IPS-20b (cell line): Measurements from ENCODE around the gene ARMH1.

Source experiments
- H3K27ac ChIP-seq: one replicate; pipeline ENCODE4 v1.5.1; 2013; ENCODE audit warnings: low read length
- H3K27me3 ChIP-seq: 2 replicates; pipeline ENCODE4 v1.6.1; 2013; ENCODE audit warnings: mild to moderate bottlenecking, low read length, inconsistent platforms; ENCODE audit not compliant: insufficient read depth
- H3K36me3 ChIP-seq: 2 replicates; pipeline ENCODE4 v1.6.1; 2013; ENCODE audit warnings: low read depth, mild to moderate bottlenecking, inconsistent platforms, low read length, moderate library complexity; ENCODE audit not compliant: insufficient read depth
- H3K4me1 ChIP-seq: 2 replicates; pipeline ENCODE4 v1.6.1; 2013; ENCODE audit warnings: mild to moderate bottlenecking, control low read depth, inconsistent platforms, low read length, moderate library complexity; ENCODE audit not compliant: insufficient read depth
- H3K4me3 ChIP-seq: 2 replicates; pipeline ENCODE4 v1.5.1; 2013; ENCODE audit warnings: mild to moderate bottlenecking, low read length, inconsistent platforms
- H3K9ac ChIP-seq: 2 replicates; pipeline ENCODE4 v1.6.1; 2013; ENCODE audit warnings: low read depth, mild to moderate bottlenecking, inconsistent platforms, low read length, moderate library complexity
- H3K9me3 ChIP-seq: 2 replicates; pipeline ENCODE4 v1.6.1; 2013; ENCODE audit warnings: mild to moderate bottlenecking, low read depth, low read length, inconsistent platforms; ENCODE audit not compliant: insufficient read depth

Gene ARMH1

GRCh38 chr1:44636688-44637598 is 37.6 kb upstream of the ARMH1 start:
- Histone ChIP-seq H3K9ac (no peak overlapping the region), H3K27me3 (no peaks in the 10 kb centered on the region), H3K4me1 (peaks cover 9% of the 10 kb centered on the region; the same call in 1 of the 2 replicates), H3K4me3 (no peak overlapping the region), H3K9me3 (no peaks in the 10 kb centered on the region), H3K36me3 (peaks cover 86% of the 10 kb centered on the region), H3K27ac (no peak overlapping the region)

- H3K36me3 ChIP-seq = peaks cover 95% of the 10 kb centered on the region
- no peaks in the 10 kb centered on the region for H3K27me3 ChIP-seq
- H3K27ac ChIP-seq = no peak overlapping the region
- peaks cover 7% of the 10 kb centered on the region; the same call in 1 of the 2 replicates for H3K4me1 ChIP-seq
- no peaks in the 10 kb centered on the region for H3K9me3 ChIP-seq
- H3K9ac ChIP-seq = no peak overlapping the region
- no peak overlapping the region for H3K4me3 ChIP-seq
These were observed 36.7 kb upstream of the ARMH1 start for GRCh38 chr1:44637702-44638411.

- H3K36me3 ChIP-seq = peaks cover 97% of the 10 kb centered on the region
These were observed 34.2 kb upstream of the ARMH1 start for GRCh38 chr1:44640200-44640853.

GRCh38 chr1:44641126-44642102 is 33.1 kb upstream of the ARMH1 start:
- Histone ChIP-seq H3K27me3 (no peaks in the 10 kb centered on the region), H3K4me1 (no peaks in the 10 kb centered on the region), H3K27ac (no peak overlapping the region), H3K36me3 (peaks cover 97% of the 10 kb centered on the region), H3K4me3 (no peak overlapping the region), H3K9me3 (no peaks in the 10 kb centered on the region), H3K9ac (no peak overlapping the region)

More at GRCh38 chr1:44640200-44640853, 34.2 kb upstream of the ARMH1 start:
- H3K9me3 ChIP-seq = no peaks in the 10 kb centered on the region
- H3K9ac ChIP-seq = no peak overlapping the region
- no peaks in the 10 kb centered on the region for H3K27me3 ChIP-seq
- no peak overlapping the region for H3K4me3 ChIP-seq
- H3K4me1 ChIP-seq = no peaks in the 10 kb centered on the region
- H3K27ac ChIP-seq = no peak overlapping the region

GRCh38 chr1:44642255-44642654 is 32.3 kb upstream of the ARMH1 start:
- no peaks in the 10 kb centered on the region for H3K9me3 ChIP-seq
- H3K27me3 ChIP-seq = no peaks in the 10 kb centered on the region
- peaks cover 97% of the 10 kb centered on the region for H3K36me3 ChIP-seq
- H3K4me3 ChIP-seq = no peak overlapping the region
- no peaks in the 10 kb centered on the region for H3K4me1 ChIP-seq
- H3K9ac ChIP-seq = no peak overlapping the region
- no peak overlapping the region for H3K27ac ChIP-seq

GRCh38 chr1:44642925-44643324 is 31.6 kb upstream of the ARMH1 start:
- H3K36me3 ChIP-seq = peaks cover 97% of the 10 kb centered on the region
- H3K9ac ChIP-seq = no peak overlapping the region
- no peak overlapping the region for H3K27ac ChIP-seq
- no peaks in the 10 kb centered on the region for H3K4me1 ChIP-seq
- H3K27me3 ChIP-seq = no peaks in the 10 kb centered on the region
- no peak overlapping the region for H3K4me3 ChIP-seq
- no peaks in the 10 kb centered on the region for H3K9me3 ChIP-seq

GRCh38 chr1:44643721-44644334 is 30.7 kb upstream of the ARMH1 start:
- no peak overlapping the region for H3K9ac ChIP-seq
- H3K36me3 ChIP-seq = peaks cover 97% of the 10 kb centered on the region
- H3K27ac ChIP-seq = no peak overlapping the region
- no peaks in the 10 kb centered on the region for H3K4me1 ChIP-seq
- H3K4me3 ChIP-seq = no peak overlapping the region
- H3K9me3 ChIP-seq = no peaks in the 10 kb centered on the region
- no peaks in the 10 kb centered on the region for H3K27me3 ChIP-seq

- Histone ChIP-seq H3K4me3 (no peak overlapping the region), H3K9ac (no peak overlapping the region), H3K4me1 (no peaks in the 10 kb centered on the region; the same call in 1 of the 2 replicates), H3K36me3 (peaks cover 99% of the 10 kb centered on the region), H3K27ac (no peak overlapping the region), H3K9me3 (no peaks in the 10 kb centered on the region), H3K27me3 (no peaks in the 10 kb centered on the region)
These were observed 29.7 kb upstream of the ARMH1 start for GRCh38 chr1:44644806-44645205.

- Histone ChIP-seq H3K27ac (no peak overlapping the region), H3K9me3 (no peaks in the 10 kb centered on the region), H3K4me1 (no peaks in the 10 kb centered on the region; the same call in 1 of the 2 replicates), H3K9ac (no peak overlapping the region), H3K36me3 (peaks cover 100% of the 10 kb centered on the region), H3K27me3 (no peaks in the 10 kb centered on the region), H3K4me3 (no peak overlapping the region)
These were observed 28.9 kb upstream of the ARMH1 start for GRCh38 chr1:44645476-44646244.
